NCI-H345 treated with DMSO at 0.1 percent for 48 hours (cell line): ENCODE results near the gene ACACB.

ENCODE experiments used
- DNase-seq: peaks from one replicate; lab custom pipeline; 2025; ENCODE audit not compliant: unreplicated experiment; lab: John Stamatoyannopoulos, UW

The ACACB gene

DNA sequence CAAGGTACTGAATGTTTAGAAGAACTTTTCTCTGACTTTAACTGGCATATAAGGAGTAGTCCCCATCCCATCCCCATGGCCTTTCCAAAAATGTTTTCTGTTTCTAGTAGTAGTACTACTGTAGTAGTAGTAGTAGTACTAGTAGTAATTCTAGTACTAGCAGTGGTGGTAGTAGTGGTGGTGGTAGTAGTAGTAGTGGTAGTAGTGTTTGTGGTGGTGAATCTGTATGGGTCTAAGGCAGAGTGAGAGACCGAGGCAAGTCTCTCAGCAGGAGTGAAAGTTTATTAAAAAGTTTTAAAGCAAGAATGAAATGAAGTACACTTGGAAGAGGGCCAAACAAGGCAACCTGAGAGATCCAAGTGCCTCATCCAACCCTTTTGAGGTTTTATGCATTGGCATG lies 134.1 kb downstream of the ACACB start:
- no peak for DNase-seq

GRCh38 chr12:109252799-109253198 lies 136.4 kb downstream of the ACACB start:
- DNase-seq = no peak

GRCh38 chr12:109253913-109254544 lies 137.6 kb downstream of the ACACB start:
- DNase-seq = no peak

DNA sequence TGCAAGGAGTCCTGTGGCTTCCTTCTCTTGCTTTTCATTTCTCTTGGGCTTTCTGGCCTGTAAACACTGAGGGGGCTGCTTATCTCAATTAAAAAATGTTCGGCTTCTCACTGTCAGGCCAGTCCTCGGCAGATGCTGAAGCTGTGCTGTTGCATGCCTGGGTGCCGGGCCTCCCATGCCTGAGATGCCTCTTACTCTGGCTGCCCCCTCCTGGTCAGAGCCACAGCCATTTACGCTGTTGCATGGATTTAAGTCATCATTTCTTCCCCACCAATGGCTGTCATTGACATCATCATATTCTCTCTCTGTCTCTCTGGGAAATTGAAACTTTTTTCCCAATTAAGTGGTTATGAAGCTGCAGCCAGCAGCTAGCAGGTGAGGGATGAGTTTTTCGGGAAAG lies 139.0 kb downstream of the ACACB start:
- DNase-seq = no peak

GRCh38 chr12:109256011-109256410 lies 139.6 kb downstream of the ACACB start:
- DNase-seq = no peak

DNA sequence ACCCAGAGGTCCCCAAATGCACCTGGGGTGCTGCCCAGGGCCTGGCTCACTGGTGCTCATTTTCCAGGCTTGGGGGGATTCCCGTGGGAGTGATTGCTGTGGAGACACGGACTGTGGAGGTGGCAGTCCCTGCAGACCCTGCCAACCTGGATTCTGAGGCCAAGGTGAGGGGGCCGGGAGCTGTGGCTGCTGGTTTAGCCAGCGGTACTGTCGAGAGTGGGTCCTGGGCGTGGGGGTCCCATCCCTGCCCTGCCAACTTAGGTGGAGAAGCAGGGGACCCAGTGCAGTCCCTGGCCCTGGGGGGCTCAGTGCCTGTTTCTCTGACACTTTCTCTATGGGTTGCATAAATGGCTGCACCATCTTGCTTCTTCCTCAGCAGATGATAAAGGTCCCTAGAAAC lies 141.8 kb downstream of the ACACB start:
- no peak for DNase-seq

DNA sequence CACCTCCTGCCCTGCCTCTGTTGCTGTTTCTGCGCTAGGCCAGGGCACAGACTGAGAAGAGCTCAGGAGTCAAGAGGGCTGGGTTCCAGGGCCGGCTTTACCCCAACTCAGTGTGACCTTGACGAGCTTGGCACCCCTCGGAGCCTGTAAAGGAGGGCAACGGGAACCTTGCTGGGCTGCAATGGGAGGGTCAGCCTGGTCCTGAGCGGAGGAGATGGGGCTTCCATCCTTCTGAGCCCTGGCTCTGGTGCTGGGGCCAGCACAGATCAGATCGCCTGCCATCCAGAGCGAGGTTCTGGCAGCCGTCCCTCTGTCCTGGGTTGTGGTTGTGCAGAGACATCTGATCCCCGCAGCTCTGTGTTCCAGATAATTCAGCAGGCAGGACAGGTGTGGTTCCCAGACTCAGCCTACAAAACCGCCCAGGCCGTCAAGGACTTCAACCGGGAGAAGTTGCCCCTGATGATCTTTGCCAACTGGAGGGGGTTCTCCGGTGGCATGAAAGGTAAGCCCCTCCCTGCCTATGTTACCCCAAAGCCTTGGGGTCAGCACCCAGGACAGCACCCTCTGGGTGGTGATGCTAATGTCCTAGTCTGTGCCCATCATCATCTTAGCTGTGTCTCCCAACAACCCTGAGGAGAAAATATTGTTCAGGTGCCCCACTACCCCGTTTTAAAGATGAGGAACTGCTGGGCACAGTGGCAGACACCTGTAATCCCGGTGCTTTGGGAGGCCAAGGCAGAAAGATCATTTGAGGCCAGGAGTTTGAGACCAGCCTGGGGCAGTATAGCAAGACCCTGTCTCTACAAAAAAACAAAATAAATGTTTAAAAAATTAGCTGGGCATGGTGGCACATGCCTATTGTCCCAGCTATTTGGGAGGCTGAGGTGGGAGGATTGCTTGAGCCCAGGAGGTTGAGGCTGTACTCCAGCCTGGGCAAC lies 142.5 kb downstream of the ACACB start:
- no peak for DNase-seq

DNA sequence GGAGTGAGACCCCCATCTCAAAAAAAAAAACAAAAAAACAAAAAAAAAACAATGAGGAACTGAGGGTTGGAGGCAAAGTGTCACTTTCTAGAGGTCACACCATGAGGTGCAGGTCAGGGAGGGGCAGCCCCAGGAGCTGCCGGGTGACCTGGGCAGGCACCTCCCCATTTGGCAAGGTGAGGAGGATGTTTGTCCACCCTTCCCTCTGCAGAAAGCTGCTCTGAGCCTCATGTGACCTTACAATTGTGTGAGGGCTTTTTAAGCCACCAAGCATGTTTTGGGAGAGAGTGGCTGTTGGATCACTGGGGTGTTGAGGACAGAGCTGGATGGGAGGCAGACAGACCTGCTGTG lies 143.1 kb downstream of the ACACB start:
- DNase-seq = no peak

- DNase-seq = no peak
Measured at GRCh38 chr12:109261087-109261486, 144.7 kb downstream of the ACACB start.

GRCh38 chr12:109261939-109262338 lies 145.6 kb downstream of the ACACB start:
- DNase-seq = no peak

GRCh38 chr12:109263439-109263838 lies 147.1 kb downstream of the ACACB start:
- DNase-seq = no peak

DNA sequence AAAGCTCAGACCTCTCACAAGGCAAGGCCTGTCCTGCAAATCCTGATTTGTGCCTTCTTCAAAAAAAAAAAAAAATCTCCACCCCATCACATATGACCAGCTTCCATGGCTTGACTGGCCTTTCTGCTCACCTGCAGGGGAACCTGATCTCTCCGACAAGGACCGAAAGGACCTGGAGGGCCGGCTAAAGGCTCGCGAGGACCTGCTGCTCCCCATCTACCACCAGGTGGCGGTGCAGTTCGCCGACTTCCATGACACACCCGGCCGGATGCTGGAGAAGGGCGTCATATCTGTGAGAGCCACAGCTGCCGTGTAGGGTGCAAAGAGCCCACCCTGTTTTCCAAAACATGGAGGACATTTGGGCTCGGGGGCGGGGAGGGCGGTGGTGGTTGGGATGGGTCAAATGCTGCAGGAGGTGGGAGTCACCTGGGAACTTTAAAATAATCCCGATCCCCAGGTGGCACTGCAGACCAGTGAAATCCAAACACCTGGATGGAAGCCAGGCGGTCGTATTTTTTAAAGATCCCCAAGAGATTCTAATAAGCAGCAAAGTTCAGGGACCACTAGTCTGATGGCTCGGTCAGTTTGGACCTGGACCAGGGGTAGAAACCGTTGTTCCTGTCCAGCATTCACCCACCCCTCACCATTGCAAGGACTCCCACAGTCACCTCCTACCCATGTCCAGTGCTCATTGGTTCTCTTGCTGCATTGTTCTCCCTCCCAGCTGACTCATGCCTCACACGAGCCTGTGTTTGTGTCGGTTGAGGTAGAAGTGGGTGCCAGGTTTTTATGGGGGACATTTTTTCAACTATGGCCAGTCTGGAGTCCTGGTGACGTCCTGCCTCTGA lies 147.9 kb downstream of the ACACB start:
- peak; percentile 2 for DNase-seq

DNA sequence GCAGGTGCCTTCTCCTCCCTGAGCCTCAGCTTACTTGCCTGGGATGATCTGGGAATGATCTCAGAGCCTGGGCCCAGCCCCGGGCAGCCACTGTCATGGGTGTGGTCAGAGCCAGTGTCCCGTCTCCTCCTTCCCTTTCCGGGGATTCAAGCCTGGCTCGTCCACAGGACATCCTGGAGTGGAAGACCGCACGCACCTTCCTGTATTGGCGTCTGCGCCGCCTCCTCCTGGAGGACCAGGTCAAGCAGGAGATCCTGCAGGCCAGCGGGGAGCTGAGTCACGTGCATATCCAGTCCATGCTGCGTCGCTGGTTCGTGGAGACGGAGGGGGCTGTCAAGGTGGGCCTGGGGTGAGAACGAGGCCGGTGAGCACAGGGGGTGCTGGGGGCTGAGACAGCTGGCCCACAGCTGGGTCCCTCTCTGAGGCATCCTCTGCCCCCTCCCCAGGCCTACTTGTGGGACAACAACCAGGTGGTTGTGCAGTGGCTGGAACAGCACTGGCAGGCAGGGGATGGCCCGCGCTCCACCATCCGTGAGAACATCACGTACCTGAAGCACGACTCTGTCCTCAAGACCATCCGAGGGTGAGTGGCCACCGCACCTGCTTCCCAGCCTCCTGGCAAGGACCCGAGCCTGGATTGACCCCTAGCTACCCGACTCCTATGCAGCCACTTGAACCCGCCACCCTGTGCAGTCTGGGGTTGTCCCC lies 148.7 kb downstream of the ACACB start:
- DNase-seq = no peak

DNA sequence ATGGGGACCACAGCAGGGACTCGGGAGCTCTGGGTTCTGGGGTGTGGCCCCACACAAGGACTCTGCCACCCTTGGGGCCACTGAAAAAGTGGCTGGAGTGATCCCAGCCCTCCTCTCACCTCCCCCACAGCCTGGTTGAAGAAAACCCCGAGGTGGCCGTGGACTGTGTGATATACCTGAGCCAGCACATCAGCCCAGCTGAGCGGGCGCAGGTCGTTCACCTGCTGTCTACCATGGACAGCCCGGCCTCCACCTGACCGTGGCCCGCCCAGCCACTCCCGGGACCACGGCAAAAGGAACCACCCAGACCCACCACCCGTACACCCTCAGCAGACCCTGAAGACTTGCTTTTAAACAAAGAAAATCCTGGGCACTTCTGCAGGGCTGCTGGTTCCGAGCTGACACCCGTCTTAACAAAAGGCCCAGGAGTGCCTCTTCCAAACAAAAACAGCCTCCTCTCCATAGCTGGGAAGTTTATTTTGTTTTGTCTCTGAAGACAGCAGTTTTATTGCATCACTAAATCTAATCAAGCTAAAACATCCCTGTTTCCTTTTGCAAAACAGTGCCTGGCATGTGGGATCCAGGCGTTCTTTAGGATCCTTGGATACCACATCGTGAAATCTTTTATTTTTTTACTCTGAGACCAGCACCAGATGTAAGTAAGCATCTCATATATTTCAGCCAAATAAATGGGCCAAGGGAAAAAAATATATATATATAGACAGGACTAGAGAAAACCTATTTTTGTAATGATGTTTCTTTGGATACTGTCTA lies 149.9 kb downstream of the ACACB start:
- DNase-seq = no peak

DNA sequence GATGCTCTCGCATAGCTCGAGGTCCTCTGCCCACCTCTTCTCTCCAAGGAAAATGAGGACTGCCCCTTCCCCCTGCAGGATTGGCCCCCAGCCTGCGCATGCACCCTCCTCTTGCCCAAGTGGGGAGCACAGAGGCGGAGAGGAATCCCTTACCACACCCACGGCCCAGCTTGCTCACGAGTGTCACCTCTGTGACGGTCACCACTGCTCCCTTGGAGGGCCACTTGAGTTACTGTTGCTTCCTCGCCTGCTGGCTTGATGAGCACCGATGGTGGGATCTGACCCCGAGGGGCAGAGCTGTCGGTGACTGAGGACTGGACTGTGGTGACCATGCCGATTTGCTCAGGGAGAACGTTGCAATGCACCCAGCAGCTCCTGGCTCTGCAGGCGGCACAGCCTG lies 151.0 kb downstream of the ACACB start:
- no peak for DNase-seq

GRCh38 chr12:109268896-109269295 lies 152.5 kb downstream of the ACACB start:
- no peak for DNase-seq

- DNase-seq = no peak
Measured at GRCh38 chr12:109269428-109269827, 153.0 kb downstream of the ACACB start.

DNA sequence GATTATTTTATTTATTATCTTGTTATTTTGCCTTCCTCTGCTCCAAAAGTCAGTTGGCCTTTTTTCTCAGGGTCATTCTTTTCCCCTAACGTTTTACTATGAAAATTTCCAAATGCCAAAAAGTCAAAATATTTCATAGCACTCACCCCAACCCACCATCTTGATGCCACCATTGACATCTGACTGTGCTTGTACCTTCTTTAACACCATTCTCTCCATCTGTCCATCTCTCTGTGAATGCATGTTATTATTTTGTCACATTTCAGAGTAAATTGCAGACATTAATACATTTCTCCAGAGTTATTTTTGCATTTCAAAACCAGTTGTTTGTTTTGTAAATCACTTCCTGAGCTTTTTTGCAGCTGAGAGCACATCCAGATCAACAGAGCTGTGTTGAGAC lies 154.1 kb downstream of the ACACB start:
- no peak for DNase-seq

DNA sequence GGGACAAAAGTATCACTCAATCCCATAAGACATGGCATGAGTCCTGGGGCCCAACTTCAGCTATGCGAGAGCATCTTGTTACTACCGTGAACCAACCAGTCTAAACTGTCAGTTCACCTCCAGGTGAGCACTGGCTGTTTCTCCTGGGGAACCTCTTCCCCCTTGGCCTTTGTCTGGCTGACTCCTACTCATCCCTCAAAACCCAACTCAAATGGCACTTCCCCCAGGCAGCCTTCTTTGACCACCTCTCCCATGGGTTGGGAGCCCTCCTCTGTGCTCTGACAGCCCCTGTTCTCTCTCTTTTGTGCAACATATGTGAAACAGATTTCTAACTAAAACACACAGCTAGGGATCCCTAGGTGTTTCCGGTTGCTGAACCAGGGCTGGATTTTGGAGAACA lies 155.0 kb downstream of the ACACB start:
- no peak for DNase-seq

DNA sequence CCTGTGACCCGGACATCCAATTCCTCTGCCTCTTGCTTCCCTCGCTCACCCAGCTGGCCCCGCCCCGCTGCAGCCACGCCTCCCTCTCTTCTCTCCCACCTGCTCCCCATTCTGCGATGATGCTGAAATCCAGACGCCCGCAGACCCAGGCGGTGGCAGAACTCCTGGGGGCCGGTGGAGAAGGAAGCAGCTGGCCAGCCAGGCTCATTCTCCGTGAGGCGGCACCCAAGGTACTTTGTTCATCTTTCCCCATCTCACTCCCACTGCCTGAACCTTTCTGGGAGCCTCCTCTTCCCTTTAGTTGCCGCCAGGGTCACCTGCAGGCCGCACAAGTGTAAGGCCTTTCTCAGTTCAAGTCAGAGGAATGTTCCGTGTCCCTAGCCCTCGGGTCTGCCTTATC lies 157.0 kb downstream of the ACACB start:
- DNase-seq = peak; percentile 37
